Measurements from ENCODE around the gene PTPRJ.

DNA sequence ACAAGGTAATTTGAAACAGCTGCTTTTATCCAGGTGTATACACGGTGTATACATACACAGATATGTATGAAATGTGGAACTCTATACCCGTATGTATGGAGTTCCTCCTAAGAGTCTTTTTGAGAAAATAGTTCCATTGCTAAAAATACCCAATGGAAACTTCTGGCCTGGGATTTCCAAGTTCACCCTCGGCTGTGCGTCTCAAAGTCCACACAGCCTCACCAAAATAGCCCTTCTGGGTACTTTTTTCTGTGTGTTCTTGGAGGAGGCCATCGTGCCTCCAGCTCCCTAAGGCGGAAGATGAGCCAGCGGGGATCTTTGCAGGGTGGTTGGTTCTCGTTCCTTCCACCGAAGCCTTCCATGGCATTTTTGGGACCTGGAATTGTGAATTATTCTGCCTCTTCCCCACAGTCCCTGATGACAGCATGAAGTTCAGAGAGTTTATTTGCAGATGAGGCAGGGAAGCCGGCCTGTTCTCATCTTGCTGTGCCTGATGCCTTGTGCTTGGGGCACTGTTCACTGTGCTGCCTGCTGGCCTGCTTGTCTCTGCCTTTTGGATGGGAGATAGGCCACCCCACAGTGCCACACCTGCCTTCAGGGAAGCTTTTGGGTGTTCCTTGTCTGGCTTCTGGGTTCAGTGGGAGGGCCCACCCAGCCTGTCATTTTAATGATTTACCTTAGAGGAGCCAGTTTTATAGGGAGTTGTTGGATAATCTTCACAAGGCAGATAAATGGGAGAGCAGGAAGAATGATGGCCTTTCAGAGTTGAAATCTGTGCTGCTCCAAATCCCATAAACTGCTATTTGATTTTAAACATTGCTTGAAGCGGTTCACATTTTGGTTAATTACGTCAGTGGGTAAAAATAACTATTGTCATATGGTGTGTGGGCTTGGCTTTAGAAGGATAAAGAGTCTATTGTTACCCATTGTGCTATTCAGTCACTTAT lies 123.5 kb downstream of the PTPRJ start:
- TF ChIP-seq CTCF (conservative IDR thresholded peaks at IDR 0.05; ENCODE audit: low read depth, low read length) (no peak), EZH2 (IDR thresholded peaks at IDR 0.05; ENCODE audit: low read length, unreplicated experiment) (no peak), EZH2phosphoT487 (IDR thresholded peaks at IDR 0.05; ENCODE audit: borderline replicate concordance, low read length) (no peak)
